Stimulated activated CD4-positive, alpha-beta T cell treated with anti-CD3 and anti-CD28 coated beads, TNF-alpha, amount 100 ng/mL, for 1 hour (primary cell): ENCODE measurements around the gene KLHL42.
"Not testable (repeated sequence)": the region's sequence is repeated elsewhere in the genome, so short reads cannot be mapped to it uniquely, and the experiment has no call there.

Experiments used
- DNase-seq, 3 donors: peaks; one replicate each; pipeline ENCODE4 v3.0.0-alpha.2; 2020; ENCODE audit warnings: low read depth in 3 of 3, low spot score in 1 of 3

Gene KLHL42

DNA sequence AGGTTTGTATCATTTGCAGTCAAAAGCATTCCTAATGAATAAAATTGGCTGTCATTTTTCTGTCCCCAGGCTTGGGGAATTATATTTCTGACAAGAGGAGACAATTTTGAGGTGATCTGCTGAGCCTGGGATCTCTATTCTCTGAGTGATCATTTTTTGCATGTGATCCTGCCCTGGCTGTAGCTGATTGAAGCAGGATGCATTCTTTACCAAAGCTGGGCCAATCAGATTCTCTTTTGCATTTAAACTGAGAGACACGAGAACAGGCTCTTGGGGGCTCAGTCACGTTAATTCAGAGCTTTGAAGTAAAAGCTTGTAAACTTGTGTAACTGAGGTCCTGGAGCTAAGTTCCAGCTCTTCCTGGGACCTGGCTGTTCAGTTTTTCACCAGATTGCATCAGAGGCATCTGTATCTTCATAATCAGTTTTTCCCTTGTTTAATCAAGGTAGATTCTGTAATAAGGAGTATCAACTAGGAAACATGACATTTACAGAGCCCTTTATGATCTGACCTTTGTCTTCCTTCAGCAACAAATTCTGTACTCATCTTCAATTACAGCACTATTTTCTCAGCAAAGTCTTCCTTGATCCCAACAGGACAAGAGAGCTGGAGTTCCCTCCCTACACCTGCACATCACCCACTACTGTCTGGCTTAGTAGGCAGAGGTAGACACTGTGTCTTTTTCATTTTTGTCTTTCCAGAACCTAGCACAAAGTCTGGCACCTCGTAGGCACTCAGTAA, 35.0 kb downstream of the KLHL42 start:
- no peak for DNase-seq

DNA sequence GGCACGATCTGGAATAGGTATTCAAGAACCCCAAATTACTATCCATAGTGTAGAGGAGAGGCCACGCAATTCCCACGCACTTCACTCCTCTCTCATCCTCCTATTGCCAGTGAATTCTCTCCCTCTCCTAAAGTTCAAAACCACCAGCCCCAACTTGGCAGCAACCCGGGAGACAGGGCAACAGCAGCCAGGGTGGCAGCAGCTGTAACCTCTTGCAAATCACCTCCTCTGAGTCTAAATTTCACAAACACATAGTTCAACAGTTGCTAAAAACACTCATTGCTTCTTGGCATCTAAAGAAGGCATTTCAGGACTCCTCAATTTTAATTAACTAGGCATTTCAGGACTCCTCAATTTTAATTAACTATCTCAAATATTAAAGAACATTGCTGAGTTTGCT, 37.7 kb downstream of the KLHL42 start:
- no peak for DNase-seq

DNA sequence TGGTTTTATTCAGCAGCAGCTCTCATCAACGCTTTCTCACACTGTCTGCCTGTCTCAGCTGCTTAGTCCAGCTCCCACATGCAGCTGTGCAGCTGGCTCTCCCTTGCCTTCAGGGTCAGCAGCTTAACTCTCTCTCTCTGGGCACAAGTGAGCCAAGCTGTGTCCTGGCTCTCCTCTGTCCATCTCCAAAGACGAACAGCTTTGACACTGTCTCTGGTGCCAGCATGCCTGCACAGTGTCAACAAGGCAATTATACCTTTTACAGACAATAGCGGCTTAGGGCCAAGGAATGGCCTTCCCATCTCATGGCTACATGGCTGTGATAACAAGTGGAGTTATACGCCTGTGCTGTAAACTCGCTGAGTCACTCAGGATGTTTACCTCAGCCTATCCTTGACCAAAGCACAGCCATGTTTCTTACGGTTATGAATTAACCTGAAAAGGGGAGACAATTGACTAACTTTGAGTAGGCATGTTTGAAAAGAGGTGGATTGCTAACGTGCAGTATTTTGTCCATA, 38.4 kb downstream of the KLHL42 start:
- no peak for DNase-seq

DNA sequence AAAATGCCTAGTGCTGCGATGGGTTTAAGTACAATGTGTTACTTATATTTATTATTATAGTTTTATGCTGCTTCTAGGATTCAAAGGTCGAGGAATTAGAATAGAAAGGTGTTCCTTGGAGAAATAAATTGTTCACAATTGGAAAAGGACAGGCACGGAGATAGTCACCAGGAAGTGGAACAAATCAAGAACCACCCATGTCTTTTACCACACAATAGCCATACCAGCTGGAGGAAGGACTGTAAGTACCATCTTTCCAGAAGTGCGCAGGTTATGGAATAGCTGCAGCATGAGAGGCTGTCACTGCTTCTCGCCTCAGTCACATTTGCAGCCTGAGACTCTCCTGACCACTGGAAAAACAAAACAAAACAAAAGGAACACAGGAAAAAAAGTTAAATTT, 40.5 kb downstream of the KLHL42 start:
- DNase-seq, result no peak

DNA sequence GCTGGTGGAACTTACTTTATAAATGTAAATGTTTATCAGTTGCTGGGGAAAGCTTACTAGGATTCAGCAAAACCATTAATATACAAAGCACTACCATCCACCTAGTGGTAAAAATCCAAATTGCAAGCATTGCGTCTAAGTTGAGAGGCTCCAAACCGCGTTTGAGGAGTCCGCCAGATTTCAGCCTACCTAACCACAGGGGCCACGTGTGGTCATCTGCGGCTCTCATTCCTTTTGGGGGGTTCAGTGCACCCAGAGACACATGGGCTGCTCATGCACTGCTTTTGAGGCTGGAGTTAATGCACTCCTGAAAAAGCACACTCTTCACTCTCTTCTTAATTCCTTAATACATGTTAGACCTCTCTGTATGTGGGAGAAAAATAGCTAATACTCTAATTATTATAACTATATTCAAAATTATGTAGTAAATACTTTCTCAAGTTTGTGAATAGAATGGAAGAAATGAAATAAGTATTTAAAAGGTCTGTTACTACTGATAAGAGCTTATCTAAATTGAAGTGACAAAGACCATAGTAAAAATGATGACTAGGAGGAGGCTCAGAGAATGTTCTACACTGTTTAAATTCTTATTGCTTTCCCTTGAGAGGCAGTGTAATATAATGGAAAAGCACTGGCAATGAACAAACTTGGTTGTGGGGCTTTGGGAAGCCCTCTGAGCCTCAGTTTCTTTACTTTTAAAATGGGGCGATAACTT, 41.4 kb downstream of the KLHL42 start:
- no peak for DNase-seq

DNA sequence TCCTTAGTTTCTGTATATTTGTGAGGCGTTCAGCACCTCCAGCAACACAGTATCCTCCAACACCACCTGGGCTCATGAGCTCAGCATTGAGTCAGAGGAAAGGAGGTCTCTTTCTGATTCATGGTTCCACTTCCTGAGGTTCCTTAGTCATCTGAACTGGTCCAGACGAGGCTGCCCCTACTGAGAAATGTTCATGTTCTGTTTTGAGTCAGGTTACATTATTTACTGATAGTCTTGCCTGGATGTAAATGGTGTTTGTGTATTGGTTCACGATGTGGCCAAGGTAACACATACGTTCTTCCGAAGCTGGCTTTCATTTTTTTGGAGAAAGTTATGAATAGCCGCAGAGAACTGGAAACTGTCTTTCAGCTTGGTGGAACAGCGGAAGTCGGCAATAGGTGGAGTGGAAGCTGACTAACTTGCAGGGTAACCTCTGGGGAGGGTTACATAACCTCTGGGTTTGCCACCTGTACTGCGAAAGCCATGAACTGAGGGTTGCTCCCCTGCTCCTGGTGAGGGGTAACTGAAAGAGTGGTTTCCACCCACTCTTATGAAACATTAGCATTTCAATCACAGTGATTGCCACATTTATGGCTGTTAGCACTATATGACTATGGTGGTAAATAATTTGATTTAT, 42.2 kb downstream of the KLHL42 start:
- DNase-seq, result peak; percentile 32 to 40 (median 39)

DNA sequence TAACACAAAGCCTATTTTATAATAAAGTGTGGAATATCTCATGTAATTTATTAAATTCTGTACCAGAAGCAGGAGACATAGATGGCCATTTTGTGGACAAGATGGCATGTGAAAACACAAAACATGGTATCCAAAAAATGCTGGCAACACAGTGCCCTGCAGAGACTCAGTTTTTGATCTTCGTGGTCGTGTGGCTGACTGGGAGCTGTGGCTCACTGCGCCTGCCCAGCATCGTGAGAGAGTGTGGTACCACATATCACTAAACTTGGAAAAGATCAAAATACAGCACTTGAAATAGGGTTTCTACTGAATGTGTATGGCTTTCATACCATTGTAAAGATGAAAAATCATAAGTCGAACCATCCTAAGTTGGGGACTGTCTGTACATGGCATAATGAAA, 43.0 kb downstream of the KLHL42 start:
- DNase-seq, result no peak

DNA sequence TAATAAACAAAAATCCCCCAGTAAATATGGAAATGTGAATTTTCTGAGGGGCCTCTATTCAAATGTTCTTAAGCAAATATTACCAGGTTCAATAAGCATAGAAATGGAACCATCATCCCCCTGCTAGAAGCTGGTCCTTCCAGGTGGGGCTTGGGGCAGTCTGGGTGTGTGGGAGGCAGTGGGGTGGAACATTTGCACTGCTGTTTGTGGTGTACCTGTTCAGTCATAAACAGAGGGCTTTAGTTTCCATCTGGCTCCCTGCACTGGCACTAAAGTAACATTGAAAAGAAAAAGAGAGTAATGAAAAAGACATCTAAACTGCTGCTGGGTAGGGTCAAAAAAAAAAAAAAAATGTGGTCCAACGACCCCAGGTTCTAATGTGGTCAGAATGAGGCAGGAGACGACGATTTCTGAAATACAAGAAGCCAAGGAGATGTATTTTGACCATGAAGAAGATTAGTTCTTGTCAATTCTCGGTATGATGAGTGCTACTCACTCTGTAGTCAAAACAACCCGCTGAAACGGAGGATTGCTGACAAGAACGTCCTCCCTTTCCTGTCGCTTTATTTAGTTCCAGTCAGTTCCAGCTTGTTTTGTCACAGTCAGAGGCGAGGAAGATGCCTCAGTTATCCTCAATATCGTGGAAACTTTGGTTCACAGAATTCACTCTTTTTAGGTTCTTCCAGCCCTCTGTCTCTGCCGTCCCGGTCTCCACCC, 44.3 kb downstream of the KLHL42 start:
- DNase-seq, result no peak

DNA sequence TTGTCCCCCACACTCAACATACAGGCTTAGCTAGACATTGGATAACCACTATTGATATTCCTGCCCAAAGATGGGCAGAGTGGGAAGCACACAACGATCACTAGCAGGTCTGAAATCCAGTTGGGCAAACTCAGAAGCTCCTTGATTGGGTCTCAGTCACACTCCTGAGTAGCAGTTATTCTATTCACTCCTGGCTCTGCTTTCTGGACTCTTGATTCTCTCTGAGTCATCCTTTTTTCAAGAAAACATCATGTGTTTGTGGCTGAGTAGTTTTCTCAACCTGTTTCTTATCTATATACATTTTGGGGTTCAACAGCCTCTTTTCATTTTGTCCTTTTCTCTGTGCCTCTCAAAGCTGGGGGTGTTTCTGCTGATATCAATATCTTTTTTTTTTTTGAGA, 46.0 kb downstream of the KLHL42 start:
- no peak for DNase-seq

DNA sequence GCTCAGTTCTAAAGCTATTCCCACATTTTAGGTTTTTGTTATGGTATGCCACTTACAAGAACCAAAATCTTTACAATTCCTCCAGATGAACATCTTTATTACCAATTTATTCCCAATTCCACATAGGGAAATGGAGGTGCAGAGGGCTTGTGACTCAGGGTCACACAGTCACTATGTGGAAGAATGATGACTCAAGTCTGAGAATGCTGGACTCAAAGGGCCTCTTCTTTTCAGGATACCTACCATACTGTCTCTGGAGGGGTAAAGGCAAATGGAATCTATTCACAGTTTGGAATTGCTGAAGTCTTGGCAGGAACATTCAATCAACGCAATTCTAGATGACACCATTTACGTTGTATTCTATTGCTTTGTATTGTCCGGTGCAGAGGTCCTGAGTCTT, 48.2 kb downstream of the KLHL42 start:
- DNase-seq, result no peak

DNA sequence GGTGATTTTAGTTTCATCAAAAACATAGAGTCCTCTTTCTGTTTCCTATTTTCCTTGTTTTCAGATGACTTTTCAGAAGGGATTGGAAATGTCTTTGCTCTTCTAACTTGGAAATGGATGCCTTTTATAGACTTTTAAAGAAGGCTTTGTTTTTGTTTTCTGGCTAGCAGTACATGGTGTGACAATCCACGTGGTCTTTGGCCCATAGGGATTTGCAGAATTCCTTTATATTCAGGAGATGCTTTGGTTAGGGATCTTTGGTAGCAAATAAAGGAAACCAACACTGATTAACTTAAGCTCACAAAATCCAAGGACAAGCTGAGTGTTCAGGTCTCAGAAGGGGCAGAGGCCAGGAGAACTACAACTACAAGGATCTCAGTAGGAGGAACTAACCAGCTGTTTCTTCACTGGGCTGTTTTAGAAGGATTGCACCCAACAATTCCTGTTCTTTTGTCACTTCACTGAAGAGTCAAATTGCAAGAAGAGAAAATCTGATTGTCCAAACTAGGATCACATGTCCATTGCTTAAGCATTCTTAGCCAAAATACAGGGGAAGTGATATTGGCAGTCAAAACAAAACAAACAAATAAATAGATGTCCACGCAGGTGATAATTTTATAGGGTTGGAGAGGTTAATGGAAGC, 58.6 kb downstream of the KLHL42 start:
- no peak for DNase-seq

DNA sequence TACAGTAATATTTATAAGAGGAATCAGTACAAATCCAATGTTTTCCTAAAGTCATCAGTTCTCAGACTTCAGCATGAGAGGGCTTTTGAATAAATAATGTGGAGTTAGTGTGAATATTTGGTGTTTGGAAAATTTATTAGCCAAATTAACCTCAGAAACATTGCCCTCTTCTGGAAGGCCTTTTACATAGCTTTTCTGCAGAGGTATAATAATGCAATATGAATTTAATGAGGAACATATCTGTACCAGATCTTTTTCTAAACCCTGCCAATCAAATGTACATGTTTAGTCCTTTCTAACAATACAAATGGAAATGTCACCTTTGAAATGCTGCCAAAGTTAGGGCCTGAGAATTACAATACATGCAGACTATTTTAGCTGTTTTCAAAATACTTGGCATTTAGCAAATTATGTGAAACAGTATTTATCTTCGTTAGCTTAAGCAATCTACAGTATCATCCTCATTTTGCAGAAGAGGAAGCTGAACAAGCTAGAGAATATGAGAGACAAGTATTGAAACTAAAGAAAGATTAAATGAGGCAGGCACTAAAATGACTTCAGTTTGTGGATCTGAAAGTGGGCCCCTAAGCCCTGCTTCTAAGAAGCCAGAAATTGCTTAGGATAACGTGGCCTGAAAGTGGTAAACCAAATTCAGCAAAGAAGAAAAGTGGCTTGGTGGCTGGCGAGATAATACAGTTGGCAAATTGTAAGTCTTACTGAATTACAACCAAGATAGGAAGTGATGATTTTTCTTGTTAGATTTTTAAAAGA, 60.4 kb downstream of the KLHL42 start:
- DNase-seq, result no peak

DNA sequence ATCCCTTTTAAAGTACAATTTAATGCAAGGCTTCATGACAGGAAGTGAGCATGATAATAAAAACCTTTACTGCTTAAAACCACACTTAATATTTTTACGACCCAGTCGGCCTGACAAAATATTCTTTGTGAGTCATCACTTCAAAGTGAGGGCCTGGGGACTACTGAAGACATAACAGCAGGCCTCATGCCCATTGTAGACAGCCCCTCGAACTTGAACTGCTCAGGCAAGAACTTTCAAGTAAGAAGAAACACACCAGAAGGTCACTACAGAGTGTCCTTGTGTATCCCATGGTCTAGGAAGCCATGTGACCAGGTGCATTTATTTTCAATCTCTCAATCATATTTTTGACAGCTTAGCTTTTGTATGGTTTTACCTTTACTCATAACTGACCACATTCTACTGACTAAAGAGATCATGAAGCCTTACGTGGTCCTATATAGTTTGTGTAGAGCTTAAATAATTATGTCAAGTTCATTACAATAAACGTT, 61.4 kb downstream of the KLHL42 start:
- DNase-seq, result no peak

DNA sequence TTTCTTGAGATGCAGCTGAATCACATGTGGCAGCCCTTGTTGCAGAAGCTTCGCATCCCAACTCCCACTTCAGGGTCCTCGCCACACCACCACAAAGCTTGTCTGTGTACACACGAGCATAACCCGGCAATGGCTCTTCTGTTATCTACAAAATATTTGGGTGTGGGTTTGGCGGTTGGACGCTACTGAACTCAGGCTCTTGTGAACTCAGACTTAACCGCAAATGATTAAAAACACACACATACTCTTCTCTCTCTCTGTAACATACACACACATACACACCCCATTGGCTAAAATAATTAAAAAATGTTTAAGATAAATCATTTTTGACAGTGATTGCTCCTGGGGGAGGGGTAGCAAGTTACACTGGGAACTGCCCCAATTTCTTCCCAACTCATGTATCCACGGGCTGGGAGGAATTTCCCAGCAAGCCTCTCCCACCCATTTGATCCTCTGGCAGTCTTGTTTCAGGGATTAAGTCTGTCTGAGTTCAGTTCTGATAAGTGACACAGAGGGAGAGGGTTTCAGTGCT, 63.7 kb downstream of the KLHL42 start:
- DNase-seq, result no peak

DNA sequence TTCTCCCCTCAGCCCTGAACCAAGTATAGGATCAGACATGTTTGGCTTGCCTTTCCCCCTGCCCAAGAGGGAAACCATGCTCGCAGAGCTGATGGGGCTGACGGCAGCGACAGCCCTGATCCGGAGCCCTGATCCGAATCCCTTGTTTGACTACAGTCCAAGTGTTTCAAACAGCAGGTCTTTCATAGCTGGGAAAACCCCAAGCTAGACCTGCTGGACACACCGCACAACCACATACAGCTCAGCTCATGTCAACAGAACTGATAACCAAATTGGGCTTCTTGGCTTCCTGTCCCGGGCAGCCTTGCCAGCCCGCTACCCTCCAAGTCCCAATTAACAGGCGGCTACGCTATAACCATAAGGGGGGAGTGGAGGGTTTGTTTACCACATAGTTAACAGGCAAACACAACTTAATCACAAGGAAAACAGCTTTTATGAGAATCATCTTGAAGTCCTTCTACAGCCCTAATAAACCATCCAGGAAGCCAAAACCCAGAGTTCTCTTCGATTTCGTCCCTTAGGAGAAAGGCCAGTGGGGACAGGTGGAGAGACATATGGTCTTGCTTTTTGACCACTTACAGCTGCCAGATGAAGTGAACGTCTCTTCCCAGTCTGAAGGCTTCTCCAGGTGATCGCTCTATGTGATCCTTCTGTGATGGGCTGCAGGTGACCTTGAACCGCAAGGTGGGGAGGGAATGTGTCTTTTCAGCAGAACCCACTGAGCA, 64.5 kb downstream of the KLHL42 start:
- no peak for DNase-seq

DNA sequence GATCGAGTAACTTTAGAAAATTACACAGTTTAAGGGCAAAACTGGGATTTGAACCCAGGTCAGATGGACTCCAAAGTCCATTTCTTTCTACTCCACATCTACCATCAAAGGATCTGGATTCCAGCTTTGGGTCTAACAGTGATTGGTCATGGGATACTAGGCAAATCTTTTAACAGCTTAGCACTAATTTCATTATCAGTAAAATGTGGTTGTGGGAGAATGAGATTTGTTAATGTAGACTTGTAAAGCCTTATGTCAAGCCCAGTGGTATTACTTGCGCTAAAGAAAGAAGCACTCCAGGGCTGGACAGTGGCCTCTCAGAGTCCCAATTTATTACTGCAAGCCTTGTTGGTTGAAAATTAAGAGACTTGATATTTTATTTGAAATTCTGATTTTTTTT, 65.2 kb downstream of the KLHL42 start:
- no peak for DNase-seq

DNA sequence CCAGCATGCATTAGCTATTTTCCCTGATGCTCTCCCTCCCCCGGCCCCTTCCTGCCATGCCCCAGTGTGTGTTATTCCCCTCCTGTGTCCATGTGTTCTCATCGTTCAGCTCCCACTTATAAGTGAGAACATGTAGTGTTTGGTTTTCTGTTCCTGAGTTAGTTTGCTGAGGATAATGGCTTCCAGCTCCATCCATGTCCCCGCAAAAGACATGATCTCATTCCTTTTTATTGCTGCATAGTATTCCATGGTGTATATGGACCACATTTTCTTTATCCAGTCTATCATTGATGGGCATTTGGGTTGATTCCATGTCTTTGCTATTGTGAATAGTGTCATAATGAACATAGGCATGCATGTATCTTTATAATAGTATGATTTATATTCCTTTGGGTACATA, 65.7 kb downstream of the KLHL42 start:
- DNase-seq, result not testable (repeated sequence)

DNA sequence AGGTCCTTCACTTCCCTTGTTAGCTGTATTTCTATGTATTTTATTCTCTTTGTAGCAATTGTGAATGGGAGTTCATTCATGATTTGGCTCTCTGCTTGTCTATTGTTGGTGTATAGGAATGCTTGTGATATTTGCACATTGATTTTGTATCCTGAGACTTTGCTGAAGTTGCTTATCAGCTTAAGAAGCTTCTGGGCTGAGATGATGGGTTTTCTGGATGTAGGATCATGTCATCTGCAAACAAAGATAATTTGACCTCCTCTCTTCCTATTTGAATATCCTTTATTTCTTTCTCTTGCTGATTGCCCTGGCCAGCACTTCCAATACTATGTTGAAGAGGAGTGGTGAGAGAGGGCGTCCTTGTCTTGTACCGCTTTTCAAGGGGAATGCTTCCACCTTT, 67.3 kb downstream of the KLHL42 start:
- not testable (repeated sequence) for DNase-seq

DNA sequence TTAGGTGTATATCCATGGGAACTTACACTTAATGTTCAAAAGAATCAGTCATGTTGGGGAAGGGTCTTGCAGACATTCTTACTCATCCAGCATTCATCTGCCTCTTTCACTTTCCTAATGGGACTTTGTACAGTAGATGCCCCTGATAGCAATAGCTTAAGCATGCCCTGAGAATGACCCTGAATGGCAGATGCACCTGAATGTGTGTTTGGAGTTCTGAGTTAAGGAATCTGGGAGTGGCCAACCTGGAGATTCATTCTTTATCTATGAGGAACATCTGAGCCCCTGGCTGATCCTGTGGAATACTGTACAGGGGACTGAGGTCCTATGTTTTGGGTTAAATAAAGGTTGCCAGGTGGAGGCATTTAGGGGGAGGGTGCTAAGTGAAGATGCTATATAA, 71.3 kb downstream of the KLHL42 start:
- no peak for DNase-seq
